Fibroblast of gingiva (primary cell): ENCODE data around the gene SMIM9.
A peak's percentile ranks its signal among the peaks of the same experiment; 100 is the strongest.

Experiments used
- DNase-seq: peaks from one replicate; pipeline ENCODE4 v3.0.0-alpha.2; 2011; ENCODE audit warnings: low read depth

Gene SMIM9

DNA sequence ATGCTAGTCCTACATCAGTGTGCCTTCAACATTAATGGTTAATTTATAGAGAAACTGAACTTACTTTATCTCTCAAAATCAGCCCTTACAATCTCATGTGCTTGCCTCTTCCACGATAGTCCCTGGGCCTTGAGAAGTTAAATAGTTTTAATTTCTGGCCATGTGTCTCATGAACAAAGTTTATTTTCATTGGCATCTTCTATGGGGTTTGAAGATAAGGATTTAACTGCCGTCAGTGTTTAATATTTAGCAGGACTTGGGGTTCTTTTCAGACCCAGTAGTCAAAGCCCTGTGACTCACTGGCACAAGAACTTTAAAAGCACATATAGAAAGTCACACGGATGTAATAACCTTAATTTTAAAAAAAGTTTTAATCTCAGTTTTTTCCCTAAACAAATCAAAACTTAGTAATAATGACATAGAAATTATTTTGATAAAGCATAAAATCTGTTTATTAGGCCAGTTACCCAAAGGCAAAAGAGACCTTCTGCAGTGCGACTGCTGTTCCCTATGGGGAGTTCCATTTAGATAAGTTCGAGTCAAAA lies 19.1 kb downstream of the SMIM9 start:
- no peak for DNase-seq

DNA sequence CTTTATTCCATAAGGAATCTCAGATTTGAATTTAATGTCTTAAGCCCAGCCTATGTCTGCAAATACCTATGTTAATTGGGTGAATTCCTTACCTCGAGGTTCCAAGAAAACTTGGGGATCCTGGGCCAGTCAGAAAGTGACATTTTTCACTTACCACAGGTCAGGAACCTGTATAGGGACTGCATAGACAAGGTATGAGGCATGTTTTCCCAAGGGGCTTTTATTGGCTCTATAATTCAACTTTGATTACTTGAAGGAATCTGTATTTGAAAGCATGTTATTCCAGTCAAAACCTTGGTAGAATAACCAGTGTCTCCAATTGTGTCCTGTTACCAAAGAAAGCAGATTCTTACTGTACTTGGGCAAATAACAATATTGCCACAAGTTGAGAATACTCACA lies 20.7 kb downstream of the SMIM9 start:
- no peak for DNase-seq

- DNase-seq: no peak
Measured at GRCh38 chrX:154812341-154813101, 21.9 kb downstream of the SMIM9 start.

DNA sequence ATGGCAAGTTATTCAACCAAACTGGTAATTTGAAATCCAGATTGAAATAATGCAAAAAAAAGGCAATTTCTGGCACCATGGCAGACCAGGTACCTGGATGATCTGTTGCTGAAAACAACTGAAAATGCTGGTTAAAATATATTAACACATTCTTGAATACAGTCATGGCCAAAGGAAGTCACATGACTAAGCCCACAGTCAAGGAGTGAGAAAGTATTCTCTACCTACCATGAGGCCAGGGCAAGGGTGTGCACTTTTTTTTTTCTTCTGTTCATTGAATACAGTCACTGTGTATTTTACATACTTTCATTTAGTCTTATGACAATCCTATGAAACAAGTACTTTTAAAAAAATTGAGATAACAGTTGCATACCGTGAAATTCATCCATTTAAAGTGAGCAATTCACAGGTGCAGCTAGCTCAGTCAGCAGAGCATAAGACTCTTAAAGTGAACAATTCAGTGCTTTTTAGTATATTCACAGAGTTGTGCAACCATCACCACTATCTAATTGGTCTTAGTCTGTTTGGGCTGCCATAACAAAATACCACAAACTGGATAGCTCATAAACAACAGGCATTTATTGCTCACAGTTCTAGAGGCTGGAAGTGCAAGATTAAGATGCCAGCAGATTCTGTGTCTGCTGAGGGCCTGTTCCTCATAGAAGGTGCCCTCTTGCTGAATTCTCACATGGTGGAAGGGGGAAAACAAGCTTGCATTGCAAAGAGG lies 24.4 kb downstream of the SMIM9 start:
- DNase-seq: no peak

DNA sequence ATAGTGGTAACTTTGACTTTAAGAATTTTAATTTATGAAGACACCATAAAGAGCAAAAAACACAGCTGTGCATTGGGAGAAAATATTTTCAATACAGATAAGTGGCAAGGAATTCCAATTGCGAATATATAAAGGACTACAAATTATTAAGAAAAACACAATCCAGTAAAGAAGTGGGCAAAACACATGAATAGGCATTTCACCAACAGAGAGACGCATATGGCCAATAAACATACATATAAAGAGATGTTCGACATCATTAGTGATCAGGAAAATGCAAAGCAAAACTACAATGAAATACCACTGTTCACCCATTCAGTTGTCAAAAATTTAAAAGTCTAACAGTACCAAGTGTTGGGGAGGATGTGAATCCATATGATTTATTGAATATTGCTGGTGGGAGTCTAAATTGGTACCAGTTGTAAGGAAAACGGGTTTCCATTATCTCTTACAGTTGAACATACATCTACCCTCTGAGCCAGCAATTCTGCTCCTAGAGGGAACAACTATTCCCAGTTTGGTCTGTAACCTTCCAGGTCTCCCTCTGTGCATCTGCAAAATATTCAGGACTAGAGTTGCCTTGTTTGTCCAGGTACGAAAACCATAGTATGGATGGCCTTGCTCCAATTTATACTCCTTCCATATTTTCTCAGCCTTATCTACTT lies 27.5 kb downstream of the SMIM9 start:
- DNase-seq: no peak

DNA sequence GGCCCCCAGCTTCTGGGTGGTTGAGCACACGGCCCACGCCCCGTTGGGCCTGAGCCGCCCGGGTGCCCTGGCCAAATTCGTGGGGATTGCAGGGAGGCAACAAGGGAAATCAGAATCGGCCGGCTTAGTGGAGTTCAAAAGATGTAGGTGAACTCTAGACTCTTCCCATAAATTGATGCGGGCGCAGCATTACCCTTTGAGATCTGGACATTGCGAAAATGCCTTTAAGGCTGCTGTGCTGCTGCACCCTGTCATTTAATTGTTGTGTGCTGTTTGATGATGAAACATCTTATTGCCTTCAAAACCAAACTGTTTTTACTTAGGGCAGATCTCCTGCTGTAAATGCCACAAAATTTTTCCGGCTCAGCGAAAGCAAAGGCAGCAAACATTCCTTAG lies 28.8 kb downstream of the SMIM9 start:
- DNase-seq: peak; percentile 63

DNA sequence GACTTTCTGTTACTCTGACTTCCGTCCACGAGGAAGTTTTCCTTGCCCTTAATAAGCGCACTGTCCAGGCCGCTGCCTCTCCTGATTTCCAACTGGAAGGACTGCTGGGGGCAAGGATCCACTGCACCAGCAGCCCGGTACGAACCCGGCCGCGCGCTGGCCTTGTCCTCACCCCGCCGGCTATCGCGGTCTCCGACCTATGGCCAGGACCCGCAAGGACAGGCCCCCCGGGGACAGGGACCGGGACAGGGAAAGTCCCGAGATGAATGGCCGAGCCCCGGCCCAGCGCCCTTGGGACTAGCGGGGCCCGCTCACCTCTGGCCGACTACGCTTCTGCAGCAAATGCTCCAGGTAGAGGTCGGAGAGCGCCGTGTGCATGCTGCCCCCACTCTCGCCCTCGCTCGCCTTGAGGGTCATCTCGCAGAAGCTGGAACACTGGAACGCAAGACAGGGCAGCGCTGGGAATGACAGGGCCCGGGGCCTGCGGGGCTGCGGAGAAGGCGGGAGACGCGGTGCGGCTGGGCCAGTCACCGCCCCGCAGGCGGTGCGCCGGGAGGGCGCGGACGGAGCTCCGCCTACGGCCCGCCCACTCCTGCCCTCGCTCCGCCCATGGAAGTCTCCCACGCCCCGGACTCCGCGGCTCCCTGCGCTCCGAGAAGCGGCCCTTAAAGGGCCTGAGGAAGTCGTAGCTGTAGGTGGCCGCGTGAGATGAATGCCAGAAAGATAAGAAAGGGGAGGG lies 29.3 kb downstream of the SMIM9 start, which contains the start of gene MPP1:
MPP1 (minus strand) TSS at position 529 of the 739 bp plus-strand sequence; CDS start at position 417, 112 bp downstream.
- DNase-seq: peak; percentile 68

DNA sequence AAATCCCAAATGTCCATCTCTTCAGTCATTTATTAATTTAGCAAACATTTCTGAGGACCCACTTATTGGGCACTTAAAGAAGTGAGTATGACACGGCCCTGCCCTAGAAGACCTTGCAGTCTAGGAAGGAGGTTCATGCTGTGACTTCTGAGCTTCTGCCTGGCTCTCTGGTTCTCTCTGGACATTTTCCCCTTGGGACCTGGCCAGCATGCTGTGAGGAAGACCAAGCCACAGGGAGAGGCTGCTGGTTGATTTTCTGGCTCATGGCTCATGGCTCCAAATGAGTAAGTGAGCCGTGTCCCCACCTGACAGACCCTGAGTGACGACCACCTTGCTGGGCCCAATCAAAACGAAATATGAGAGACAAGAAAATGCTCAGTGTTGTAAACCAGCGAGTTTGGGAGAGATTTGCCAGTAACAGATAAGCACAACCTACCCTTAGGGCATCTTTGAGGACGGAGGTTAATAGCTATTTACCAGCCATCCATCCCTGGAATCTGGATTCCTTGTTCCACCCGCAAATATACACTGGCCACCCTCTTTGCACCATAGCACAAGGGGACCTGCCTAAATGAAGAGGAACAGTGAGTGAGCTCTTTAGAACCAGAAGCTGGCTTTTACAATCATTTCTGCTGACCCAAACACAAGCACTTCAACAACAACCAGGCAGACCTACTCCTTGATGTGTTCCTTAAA lies 30.1 kb downstream of the SMIM9 start:
- no peak for DNase-seq

DNA sequence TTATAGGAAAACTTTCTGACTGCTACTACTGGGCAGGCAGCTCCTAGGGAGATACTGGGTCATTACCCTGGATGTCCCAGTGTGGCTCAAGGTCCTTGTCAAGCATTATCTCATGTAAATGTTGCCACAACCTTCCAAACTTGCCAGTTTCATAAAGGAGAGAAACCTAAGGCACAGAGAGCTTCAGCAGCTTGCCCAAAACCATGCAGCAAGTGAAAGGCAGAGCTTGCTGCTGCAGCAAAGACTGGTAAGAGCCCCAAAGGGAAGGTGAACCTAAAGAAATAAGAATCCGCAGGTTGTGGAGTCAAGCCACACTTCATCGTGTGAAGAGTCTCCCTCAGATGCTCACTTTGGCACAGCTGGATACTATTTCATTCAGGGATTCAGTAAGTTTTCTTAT lies 31.5 kb downstream of the SMIM9 start:
- no peak for DNase-seq

DNA sequence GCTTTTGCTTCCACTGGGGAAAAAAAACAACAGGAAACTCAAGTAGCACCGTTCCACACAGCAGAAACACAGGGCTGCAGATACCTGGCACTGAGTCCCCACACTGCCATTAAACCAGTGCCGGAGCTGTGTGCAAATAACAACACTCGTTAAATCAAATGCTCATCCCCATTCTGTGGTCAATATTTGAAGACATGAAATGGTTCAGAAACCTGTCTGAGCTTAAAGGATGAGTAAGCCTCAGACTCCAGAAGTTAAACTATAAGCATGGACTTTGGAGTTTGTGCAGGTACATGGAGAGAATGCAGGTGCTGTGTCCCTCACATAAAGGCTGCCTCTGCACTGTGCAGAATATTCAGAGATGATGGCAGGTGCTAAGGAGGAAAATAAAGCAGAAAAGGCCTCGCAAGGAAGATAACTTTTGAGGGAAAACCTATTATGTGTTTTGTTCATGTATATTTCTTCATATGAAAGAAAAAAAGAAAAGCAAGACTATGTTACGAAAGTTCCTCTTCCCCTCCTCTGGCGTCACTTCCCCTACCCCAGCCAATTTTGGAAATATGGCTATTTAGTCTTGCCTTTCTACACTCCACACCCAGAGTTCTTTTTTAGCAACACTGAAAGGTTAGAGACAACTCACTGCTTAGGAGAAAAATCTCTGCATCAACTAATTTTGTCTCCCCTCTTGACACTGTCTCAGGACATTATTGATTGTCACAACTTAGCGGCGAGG lies 33.8 kb downstream of the SMIM9 start:
- DNase-seq: no peak

- peak; percentile 2 for DNase-seq
Measured at GRCh38 chrX:154799556-154800348, 34.7 kb downstream of the SMIM9 start.

DNA sequence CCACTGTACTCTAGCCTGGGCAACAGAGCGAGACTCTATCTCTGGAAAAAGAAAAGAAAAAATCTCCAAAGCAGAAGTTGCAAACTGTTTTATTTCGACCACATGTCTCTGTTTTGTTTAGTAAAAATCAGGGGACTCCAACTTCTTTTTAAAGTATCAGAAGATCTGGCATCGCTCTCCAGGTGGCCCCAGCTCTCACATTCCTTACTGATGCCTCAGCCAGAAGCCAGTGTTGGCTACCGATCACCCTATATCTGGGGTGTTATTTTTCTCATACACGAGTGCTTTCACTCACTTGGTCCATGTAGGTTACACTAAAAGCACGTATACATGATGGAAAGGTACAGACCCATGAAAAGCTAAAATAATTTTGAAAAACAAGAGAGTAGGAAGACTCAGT lies 37.5 kb downstream of the SMIM9 start:
- DNase-seq: no peak

GRCh38 chrX:154795016-154795415 lies 39.4 kb downstream of the SMIM9 start:
- DNase-seq: no peak

DNA sequence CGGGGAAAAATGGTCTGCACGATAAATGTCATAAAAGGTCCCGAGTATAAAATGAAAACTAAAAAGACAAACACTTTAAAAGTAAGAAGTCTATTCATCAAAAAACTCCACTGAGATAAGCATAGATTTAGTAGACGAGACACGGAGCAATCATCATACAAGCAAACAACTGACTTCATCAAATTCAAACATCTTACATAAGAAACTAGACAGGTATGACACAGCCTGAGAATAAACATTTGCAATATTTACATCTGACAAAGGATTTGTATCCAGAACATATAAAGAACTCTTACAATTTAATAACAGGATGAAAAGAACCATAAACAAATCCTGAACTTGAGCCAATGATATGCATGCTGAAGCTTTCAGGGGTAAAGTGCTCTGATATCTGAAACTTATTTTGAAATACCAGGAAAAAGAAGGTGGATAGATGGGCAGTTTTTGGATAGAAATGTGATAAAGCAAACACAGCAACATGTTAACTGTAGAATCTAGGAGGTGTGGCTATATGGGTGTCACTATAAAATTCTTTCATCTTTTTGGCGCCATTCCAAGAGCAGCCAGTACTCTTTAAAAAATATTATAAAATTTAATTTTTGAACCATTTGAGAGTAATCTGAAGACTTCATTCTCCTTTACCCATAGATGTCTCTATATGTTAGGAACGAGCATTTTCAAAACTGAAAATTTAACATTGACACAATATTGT lies 41.2 kb downstream of the SMIM9 start:
- DNase-seq: no peak

GRCh38 chrX:154791939-154792338 lies 42.5 kb downstream of the SMIM9 start:
- DNase-seq: no peak

DNA sequence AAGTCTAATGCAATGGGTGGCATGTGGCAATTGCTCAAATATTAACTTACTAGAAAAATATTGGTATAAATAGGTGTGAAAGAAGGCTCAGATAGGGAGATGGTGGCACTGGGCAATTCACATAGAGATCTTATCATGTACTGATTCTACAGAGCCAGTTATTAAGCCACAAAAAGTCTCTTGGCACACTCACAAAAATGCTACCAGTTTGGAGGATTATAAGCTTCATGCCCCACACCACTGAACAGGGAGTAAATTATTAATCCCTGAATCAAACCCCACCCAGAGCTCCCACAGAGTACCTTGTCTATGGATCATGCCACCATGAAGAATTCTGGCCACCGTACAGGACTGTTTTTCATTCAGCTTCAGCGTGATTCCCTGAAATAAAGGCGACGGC lies 43.0 kb downstream of the SMIM9 start:
- DNase-seq: no peak

DNA sequence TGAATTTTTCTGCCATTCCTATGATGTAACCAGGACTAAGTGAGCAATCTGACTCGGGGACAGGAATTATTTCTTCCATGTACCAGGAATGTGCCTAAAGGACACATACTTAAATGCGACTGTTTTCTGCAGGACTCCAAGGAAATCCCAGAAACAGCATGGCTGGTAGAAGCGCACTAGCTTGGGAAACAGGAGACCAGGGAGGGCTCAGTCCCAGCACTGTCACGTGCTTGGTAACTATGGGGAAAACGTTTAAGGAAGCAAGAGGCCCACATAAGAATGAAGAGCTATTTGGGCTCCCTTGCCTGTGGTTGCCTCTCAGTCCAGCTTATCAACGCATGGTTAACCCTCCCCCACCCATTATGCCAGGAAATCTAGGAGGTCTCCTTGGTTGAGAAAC lies 48.7 kb downstream of the SMIM9 start:
- no peak for DNase-seq

DNA sequence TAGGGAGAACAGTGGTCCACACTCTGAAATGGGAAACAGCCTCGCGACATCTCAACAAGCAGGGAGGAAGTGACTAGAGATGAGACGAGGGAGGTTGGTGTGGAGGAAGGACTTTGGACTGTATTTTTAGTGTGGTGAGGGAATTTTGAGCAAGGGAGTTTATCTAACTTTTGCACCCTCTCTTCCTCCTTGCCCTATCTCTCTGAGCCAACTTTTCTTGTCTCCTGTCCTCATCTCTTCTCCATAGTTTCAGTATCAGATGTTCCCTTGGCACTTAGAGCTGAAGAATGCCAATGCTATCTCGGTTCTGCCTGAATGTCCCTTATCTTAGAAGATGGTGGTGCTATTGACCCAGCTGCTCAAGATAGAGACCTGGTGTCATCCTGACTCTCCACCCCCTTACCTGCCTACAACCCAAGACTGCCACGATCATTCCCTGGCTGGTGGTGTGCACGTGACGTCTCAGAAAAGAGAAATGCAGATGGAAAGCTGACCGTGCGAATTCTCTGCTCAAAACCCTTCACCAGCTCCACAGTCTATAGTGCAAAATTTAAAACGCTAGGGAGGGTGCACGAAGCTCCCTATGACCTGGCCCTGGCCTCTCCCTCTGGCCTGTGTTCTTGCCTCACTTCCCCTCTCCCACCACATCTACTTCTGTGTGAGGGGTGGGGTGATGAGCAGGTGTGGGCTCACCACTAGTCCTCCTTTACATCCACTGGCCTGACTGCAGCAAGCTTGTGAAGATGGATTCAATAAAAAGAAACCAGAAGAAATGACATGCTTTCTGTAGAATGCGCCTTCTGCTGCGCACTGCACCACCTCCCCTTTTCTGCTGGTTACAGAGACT lies 50.1 kb downstream of the SMIM9 start:
- DNase-seq: no peak
